OCI-LY3 (cell line): ENCODE results near the gene SIRPB2.

Experiments used
- H2AFZ ChIP-seq: fragments of 200-600, 300-600 bp; shearing (Covaris generic); 2 replicates; pipeline ENCODE4 v1.6.0; 2014; ENCODE audit warnings: antibody characterized with exemption, low read depth, low read length
- H3K27ac ChIP-seq: fragments of 200-600, 300-600 bp; sonication (generic); 2 replicates; pipeline ENCODE4 v1.5.1; 2014; ENCODE audit warnings: mild to moderate bottlenecking, low read length, moderate library complexity, mixed read lengths
- H3K27me3 ChIP-seq: fragments of 200-600, 300-600 bp; sonication (generic); 2 replicates; pipeline ENCODE4 v1.6.1; 2014; ENCODE audit warnings: low read depth, low read length, mixed read lengths
- H3K36me3 ChIP-seq: fragments of 200-600, 300-600 bp; sonication (generic); replicated peaks from 2 replicates; pipeline ENCODE3; 2014; ENCODE audit warnings: low read depth, low read length, mixed read lengths
- H3K4me1 ChIP-seq: fragments of 300-600, 200-600 bp; sonication (generic); 2 replicates; pipeline ENCODE4 v1.6.1; 2014; ENCODE audit warnings: low read length, mixed read lengths
- H3K4me2 ChIP-seq: fragments of 200-600, 300-600 bp; sonication (generic); 2 replicates; pipeline ENCODE4 v1.6.1; 2014; ENCODE audit warnings: low read length, mixed read lengths
- H3K4me3 ChIP-seq: fragments of 300-600, 200-600 bp; sonication (generic); 2 replicates; pipeline ENCODE4 v1.5.1; 2014; ENCODE audit warnings: antibody characterized with exemption, mild to moderate bottlenecking, low read length, moderate library complexity
- H3K79me2 ChIP-seq: fragments of 300-600, 200-600 bp; shearing (Covaris generic); 2 replicates; pipeline ENCODE4 v1.6.1; 2014; ENCODE audit warnings: mild to moderate bottlenecking, low read length, mixed read lengths
- H3K9ac ChIP-seq: fragments of 300-600, 200-600 bp; shearing (Covaris generic); 2 replicates; pipeline ENCODE4 v1.6.0; 2014; ENCODE audit warnings: mild to moderate bottlenecking, low read length, moderate library complexity
- H3K9me3 ChIP-seq: fragments of 200-600, 300-600 bp; shearing (Covaris generic); 2 replicates; pipeline ENCODE4 v1.6.1; 2014; ENCODE audit warnings: low read length, mixed read lengths; ENCODE audit not compliant: insufficient read depth
- H4K20me1 ChIP-seq: fragments of 200-600, 300-600 bp; sonication (generic); 2 replicates; pipeline ENCODE4 v1.6.1; 2016; ENCODE audit warnings: low read length, mixed read lengths; ENCODE audit not compliant: insufficient read depth
- EZH2phosphoT487 ChIP-seq: fragments of 200-600 bp; shearing (Covaris generic); IDR thresholded peaks from 2 replicates; pipeline ENCODE4 v1.6.1; 2018; ENCODE audit warnings: antibody characterized with exemption, mixed run types, low read depth
- TF ChIP-seq, protein P1 (sequence below): fragments of 200-600, 300-600 bp; sonication (generic); IDR thresholded peaks from 2 replicates; pipeline ENCODE4 v1.5.1; 2014; ENCODE audit warnings: antibody characterized with exemption, low read length, low read depth

Gene SIRPB2

DNA sequence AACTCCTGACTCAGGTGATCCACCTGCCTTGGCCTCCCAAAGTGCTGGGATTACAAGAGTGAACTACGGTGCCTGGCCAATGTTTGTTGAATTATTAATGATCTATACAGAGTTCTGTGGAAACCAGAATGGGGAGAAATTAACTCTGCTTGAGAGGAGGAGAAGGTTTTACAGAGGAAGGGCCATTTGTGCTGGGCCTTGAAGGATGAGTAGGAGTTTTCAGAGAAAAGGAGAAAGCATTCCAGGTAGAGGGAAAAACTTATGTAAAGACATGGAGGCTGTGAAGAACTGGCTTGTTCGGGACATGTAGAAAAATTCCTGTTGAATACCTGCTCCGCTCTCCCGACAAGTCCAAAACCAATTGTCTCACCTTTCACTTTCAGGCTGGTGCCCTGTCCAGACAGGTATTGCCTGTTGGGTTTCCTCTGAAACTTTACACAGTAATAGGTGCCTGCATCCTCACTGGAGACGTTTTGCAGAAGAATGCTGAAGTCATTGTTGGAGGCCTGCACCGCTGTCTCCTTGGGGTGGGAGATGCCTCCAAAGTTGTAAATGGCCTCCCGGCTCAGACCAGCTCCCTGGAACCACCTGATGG lies 13.2 kb downstream of the SIRPB2 start:
- TF ChIP-seq EZH2phosphoT487 = no peak
- TF ChIP-seq, protein P1, sequence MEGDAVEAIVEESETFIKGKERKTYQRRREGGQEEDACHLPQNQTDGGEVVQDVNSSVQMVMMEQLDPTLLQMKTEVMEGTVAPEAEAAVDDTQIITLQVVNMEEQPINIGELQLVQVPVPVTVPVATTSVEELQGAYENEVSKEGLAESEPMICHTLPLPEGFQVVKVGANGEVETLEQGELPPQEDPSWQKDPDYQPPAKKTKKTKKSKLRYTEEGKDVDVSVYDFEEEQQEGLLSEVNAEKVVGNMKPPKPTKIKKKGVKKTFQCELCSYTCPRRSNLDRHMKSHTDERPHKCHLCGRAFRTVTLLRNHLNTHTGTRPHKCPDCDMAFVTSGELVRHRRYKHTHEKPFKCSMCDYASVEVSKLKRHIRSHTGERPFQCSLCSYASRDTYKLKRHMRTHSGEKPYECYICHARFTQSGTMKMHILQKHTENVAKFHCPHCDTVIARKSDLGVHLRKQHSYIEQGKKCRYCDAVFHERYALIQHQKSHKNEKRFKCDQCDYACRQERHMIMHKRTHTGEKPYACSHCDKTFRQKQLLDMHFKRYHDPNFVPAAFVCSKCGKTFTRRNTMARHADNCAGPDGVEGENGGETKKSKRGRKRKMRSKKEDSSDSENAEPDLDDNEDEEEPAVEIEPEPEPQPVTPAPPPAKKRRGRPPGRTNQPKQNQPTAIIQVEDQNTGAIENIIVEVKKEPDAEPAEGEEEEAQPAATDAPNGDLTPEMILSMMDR = no peak
- Histone ChIP-seq H3K27ac (no peak overlapping the region), H3K4me1 (peaks cover 20% of the 10 kb centered on the region), H3K27me3 (no peaks in the 10 kb centered on the region), H3K36me3 (no peaks in the 10 kb centered on the region), H3K79me2 (no peaks in the 10 kb centered on the region), H3K4me2 (no peak overlapping the region), H3K4me3 (no peak overlapping the region), H3K9me3 (no peaks in the 10 kb centered on the region), H2AFZ (no peak overlapping the region), H3K9ac (no peak overlapping the region), H4K20me1 (no peaks in the 10 kb centered on the region)

DNA sequence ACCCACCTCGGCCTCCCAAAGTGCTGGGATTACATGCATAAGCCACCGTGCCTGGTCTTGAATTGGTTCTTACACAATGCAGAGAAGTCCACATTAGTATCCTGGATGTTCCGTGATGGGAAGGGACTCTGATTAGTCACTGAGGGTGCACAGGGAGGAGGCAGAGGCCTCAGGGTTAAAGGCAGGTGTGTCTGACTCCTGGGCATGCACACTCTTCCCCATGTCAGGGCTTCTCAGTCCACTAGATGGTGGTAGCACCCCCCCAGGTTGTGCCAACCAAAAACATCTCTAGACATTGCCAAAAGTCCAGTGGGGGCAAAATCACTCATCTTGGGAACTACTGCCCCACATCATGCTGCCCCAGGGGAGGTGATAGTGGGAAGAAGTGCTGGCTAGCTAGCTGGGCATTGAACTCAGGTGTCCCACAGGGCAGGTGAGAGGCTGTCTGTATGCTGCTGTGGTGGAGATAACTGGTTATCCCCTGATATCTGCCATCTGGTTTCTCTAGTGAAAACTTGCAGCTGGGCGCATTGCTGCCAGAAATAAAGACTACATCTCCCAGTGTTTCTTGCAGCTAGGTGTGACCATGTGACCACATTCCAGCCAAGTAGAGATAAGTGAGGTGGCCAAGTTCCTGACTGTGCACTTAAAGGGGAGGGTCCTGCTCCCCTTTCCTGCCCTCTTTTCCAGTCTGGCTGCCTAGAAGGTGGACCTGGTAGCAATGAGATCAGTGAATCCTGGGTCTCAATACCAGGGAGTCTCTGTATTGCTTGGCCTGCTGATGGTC lies 16.2 kb downstream of the SIRPB2 start:
- Histone ChIP-seq H3K27ac (no peak overlapping the region), H3K9me3 (no peaks in the 10 kb centered on the region), H3K27me3 (no peaks in the 10 kb centered on the region), H3K79me2 (no peaks in the 10 kb centered on the region), H3K36me3 (no peaks in the 10 kb centered on the region), H2AFZ (no peak overlapping the region), H3K4me1 (peaks cover 35% of the 10 kb centered on the region), H4K20me1 (no peaks in the 10 kb centered on the region), H3K9ac (no peak overlapping the region), H3K4me2 (no peak overlapping the region), H3K4me3 (no peak overlapping the region)
- no peak for TF ChIP-seq EZH2phosphoT487
- TF ChIP-seq, protein P1 = peak; percentile 83

DNA sequence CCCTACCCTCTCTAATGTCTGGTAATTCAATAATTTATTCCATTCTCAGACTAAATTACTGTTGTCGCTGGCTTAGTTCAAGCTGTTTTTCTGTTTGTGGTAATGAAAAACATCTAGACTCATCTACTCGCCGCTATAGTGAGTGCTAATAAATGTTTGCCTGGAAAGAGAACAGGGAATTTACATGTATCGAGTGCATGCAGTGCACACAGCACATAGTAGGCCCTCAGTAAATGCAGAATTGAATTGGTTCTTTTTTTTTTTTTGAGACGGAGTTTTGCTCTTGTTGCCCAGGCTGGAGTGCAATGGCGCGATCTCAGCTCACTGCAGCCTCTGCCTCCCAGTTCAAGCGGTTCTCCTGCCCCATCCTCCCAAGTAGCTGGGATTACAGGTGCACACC lies 16.9 kb downstream of the SIRPB2 start:
- H3K4me3 ChIP-seq = no peak overlapping the region
- no peak overlapping the region for H2AFZ ChIP-seq

More for the DNA sequence above, 16.9 kb downstream of the SIRPB2 start:
- no peaks in the 10 kb centered on the region for H4K20me1 ChIP-seq
- H3K36me3 ChIP-seq = no peaks in the 10 kb centered on the region
- H3K79me2 ChIP-seq = no peaks in the 10 kb centered on the region
- H3K27ac ChIP-seq = no peak overlapping the region
- H3K4me1 ChIP-seq = peaks cover 36% of the 10 kb centered on the region
- H3K4me2 ChIP-seq = no peak overlapping the region
- H3K27me3 ChIP-seq = no peaks in the 10 kb centered on the region
- H3K9me3 ChIP-seq = no peaks in the 10 kb centered on the region
- TF ChIP-seq, protein P1 = no peak
- no peak for TF ChIP-seq EZH2phosphoT487
- H3K9ac ChIP-seq = no peak overlapping the region
